ENCODE results near the gene AIDA.

DNA sequence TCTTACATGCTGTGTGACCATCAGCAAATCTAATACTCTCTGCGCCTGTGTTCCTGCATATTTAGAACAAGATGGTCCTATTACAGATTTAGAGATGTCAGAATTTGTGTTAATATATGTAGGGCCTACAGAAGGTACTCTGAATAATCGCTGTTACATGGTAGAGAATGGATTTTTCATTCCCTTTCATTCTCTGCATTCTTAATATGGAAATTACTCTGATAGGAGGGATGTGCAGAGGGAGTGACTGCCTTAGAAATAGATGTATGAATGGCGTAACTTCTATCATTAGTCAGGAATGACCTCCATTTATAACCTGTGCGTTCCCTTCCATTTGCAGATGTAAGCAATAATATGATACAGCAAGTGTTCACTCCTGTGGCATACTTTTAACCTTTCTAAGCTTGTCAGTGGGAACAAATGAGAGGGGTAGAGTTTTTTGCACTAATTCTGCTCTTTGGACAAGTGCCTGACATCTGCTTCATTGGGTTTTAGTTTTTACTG lies 48.8 kb downstream of the AIDA start:
- TF ChIP-seq, protein P1, sequence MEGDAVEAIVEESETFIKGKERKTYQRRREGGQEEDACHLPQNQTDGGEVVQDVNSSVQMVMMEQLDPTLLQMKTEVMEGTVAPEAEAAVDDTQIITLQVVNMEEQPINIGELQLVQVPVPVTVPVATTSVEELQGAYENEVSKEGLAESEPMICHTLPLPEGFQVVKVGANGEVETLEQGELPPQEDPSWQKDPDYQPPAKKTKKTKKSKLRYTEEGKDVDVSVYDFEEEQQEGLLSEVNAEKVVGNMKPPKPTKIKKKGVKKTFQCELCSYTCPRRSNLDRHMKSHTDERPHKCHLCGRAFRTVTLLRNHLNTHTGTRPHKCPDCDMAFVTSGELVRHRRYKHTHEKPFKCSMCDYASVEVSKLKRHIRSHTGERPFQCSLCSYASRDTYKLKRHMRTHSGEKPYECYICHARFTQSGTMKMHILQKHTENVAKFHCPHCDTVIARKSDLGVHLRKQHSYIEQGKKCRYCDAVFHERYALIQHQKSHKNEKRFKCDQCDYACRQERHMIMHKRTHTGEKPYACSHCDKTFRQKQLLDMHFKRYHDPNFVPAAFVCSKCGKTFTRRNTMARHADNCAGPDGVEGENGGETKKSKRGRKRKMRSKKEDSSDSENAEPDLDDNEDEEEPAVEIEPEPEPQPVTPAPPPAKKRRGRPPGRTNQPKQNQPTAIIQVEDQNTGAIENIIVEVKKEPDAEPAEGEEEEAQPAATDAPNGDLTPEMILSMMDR (IDR thresholded peaks at IDR 0.05), result no peak
- TF ChIP-seq POLR2A (IDR thresholded peaks at IDR 0.05) (no peak), EP300 (IDR thresholded peaks at IDR 0.05; ENCODE audit: low read depth) (no peak)
